ENCODE data around the gene EMX2. TPM values are rescaled to one million over a fixed set of nuclear protein-coding genes. Genes with fewer than 3 reads are reported as not detected.
"Not testable (repeated sequence)": the region's sequence is repeated elsewhere in the genome, so short reads cannot be mapped to it uniquely, and the experiment has no call there.

The EMX2 gene
- total RNA-seq, 1 experiment from 2014 or later: 4.7 TPM

- Mint-ChIP-seq H3K36me3 (ENCODE audit: insufficient read depth, unreplicated experiment) (no peaks in the 10 kb centered on the region), H3K4me1 (ENCODE audit: low read depth, unreplicated experiment) (peaks cover 29% of the 10 kb centered on the region), H3K4me3 (ENCODE audit: unreplicated experiment) (no peak overlapping the region), H3K27me3 (ENCODE audit: insufficient read depth, unreplicated experiment) (no peaks in the 10 kb centered on the region), H3K27ac (ENCODE audit: unreplicated experiment) (no peak overlapping the region), H3K9me3 (ENCODE audit: unreplicated experiment) (peaks cover 9% of the 10 kb centered on the region)
- Histone ChIP-seq H3K36me3 (ENCODE audit: control insufficient read depth, insufficient read depth, low read length) (no peaks in the 10 kb centered on the region), H3K4me3 (ENCODE audit: low read depth, low read length) (no peak overlapping the region), H3K27me3 (replicated peaks; ENCODE audit: control insufficient read depth, insufficient read depth, low read length) (no peaks in the 10 kb centered on the region), H3K4me1 (peaks cover 17% of the 10 kb centered on the region), H3K9me3 (no peaks in the 10 kb centered on the region)
- BruUV-seq (replicated peaks): no TSS peak
- intact Hi-C loops (cut with micrococcal nuclease; ENCODE audit: unreplicated experiment): no loop called here
- TF ChIP-seq, protein P1, sequence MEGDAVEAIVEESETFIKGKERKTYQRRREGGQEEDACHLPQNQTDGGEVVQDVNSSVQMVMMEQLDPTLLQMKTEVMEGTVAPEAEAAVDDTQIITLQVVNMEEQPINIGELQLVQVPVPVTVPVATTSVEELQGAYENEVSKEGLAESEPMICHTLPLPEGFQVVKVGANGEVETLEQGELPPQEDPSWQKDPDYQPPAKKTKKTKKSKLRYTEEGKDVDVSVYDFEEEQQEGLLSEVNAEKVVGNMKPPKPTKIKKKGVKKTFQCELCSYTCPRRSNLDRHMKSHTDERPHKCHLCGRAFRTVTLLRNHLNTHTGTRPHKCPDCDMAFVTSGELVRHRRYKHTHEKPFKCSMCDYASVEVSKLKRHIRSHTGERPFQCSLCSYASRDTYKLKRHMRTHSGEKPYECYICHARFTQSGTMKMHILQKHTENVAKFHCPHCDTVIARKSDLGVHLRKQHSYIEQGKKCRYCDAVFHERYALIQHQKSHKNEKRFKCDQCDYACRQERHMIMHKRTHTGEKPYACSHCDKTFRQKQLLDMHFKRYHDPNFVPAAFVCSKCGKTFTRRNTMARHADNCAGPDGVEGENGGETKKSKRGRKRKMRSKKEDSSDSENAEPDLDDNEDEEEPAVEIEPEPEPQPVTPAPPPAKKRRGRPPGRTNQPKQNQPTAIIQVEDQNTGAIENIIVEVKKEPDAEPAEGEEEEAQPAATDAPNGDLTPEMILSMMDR (IDR thresholded peaks at IDR 0.05; ENCODE audit: insufficient read depth in 1 of 2, low read depth in 1 of 2, low read length in 1 of 2, severe bottlenecking in 1 of 2, unreplicated experiment in 1 of 2): no peak
- ChIA-PET CTCF (no interaction called here), POLR2A (no interaction called here)
- no peak for DNase-seq
Measured at GRCh38 chr10:117578999-117579590, 36.5 kb downstream of the EMX2 start.

- ChIA-PET CTCF (no interaction called here), POLR2A (no interaction called here)
- BruUV-seq (replicated peaks): no TSS peak
- H3K4me3 Mint-ChIP-seq (ENCODE audit: unreplicated experiment): no peak overlapping the region
- no peak overlapping the region for H3K27ac Mint-ChIP-seq (ENCODE audit: unreplicated experiment)
- TF ChIP-seq, protein P1 (IDR thresholded peaks at IDR 0.05; ENCODE audit: insufficient read depth in 1 of 2, low read depth in 1 of 2, low read length in 1 of 2, severe bottlenecking in 1 of 2, unreplicated experiment in 1 of 2): no peak
- Histone ChIP-seq H3K9me3 (no peaks in the 10 kb centered on the region), H3K27me3 (replicated peaks; ENCODE audit: control insufficient read depth, insufficient read depth, low read length) (no peaks in the 10 kb centered on the region), H3K4me3 (ENCODE audit: low read depth, low read length) (no peak overlapping the region), H3K4me1 (no peaks in the 10 kb centered on the region), H3K36me3 (ENCODE audit: control insufficient read depth, insufficient read depth, low read length) (no peaks in the 10 kb centered on the region)
- intact Hi-C loops (cut with micrococcal nuclease; ENCODE audit: unreplicated experiment): no loop called here
- H3K4me1 Mint-ChIP-seq (ENCODE audit: low read depth, unreplicated experiment): peaks cover 10% of the 10 kb centered on the region
- DNase-seq: no peak
- H3K9me3 Mint-ChIP-seq (ENCODE audit: unreplicated experiment): peaks cover 27% of the 10 kb centered on the region
- no peaks in the 10 kb centered on the region for H3K36me3 Mint-ChIP-seq (ENCODE audit: insufficient read depth, unreplicated experiment)
- no peaks in the 10 kb centered on the region for H3K27me3 Mint-ChIP-seq (ENCODE audit: insufficient read depth, unreplicated experiment)
Measured at GRCh38 chr10:117581961-117582360, 39.4 kb downstream of the EMX2 start.

- CTCF ChIA-PET; POLR2A ChIA-PET; H3K36me3 Mint-ChIP-seq (ENCODE audit: insufficient read depth, unreplicated experiment); BruUV-seq (replicated peaks); intact Hi-C loops (cut with micrococcal nuclease; ENCODE audit: unreplicated experiment); H3K4me1 Mint-ChIP-seq (ENCODE audit: low read depth, unreplicated experiment); H3K4me3 Mint-ChIP-seq (ENCODE audit: unreplicated experiment); H3K27me3 ChIP-seq (replicated peaks; ENCODE audit: control insufficient read depth, insufficient read depth, low read length); H3K4me1 ChIP-seq; H3K4me3 ChIP-seq (ENCODE audit: low read depth, low read length); DNase-seq; H3K27me3 Mint-ChIP-seq (ENCODE audit: insufficient read depth, unreplicated experiment); H3K27ac Mint-ChIP-seq (ENCODE audit: unreplicated experiment); H3K9me3 ChIP-seq; H3K36me3 ChIP-seq (ENCODE audit: control insufficient read depth, insufficient read depth, low read length): not testable (repeated sequence)
- peaks cover 33% of the 10 kb centered on the region for H3K9me3 Mint-ChIP-seq (ENCODE audit: unreplicated experiment)
Measured at GRCh38 chr10:117584831-117585230, 42.3 kb downstream of the EMX2 start.

DNA sequence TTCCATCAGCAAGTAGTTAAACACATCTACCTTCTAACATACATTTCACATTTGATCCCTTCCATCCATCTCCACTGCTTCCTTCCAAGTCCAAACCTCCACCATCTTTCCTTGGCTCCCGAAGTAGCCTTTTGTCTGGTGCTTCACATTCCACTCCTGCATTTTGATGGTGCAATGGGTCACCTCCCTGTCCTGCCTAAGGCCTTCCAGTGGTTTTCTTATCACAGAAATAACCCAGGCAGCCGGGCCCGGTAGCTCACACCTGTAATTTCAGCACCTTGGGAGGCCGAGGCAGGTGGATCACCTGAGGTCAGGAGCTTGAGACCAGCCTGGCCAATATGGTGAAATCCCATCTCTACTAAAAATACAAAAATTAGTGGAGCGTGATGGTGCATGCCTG is 44.5 kb downstream of the EMX2 start:
- POLR2A ChIA-PET: no interaction called here
- no TSS peak for BruUV-seq (replicated peaks)

More for the DNA sequence above, 44.5 kb downstream of the EMX2 start:
- Histone ChIP-seq H3K27me3 (replicated peaks; ENCODE audit: control insufficient read depth, insufficient read depth, low read length) (no peaks in the 10 kb centered on the region), H3K4me3 (ENCODE audit: low read depth, low read length) (no peak overlapping the region), H3K36me3 (ENCODE audit: control insufficient read depth, insufficient read depth, low read length) (no peaks in the 10 kb centered on the region), H3K9me3 (no peaks in the 10 kb centered on the region), H3K4me1 (no peaks in the 10 kb centered on the region)
- Mint-ChIP-seq H3K4me3 (ENCODE audit: unreplicated experiment) (no peak overlapping the region), H3K4me1 (ENCODE audit: low read depth, unreplicated experiment) (no peaks in the 10 kb centered on the region), H3K27ac (ENCODE audit: unreplicated experiment) (no peak overlapping the region), H3K27me3 (ENCODE audit: insufficient read depth, unreplicated experiment) (no peaks in the 10 kb centered on the region), H3K9me3 (ENCODE audit: unreplicated experiment) (peaks cover 24% of the 10 kb centered on the region), H3K36me3 (ENCODE audit: insufficient read depth, unreplicated experiment) (no peaks in the 10 kb centered on the region)
- intact Hi-C loops (cut with micrococcal nuclease; ENCODE audit: unreplicated experiment): no loop called here
- TF ChIP-seq, protein P1 (IDR thresholded peaks at IDR 0.05; ENCODE audit: insufficient read depth in 1 of 2, low read depth in 1 of 2, low read length in 1 of 2, severe bottlenecking in 1 of 2, unreplicated experiment in 1 of 2): no peak
- no peak for DNase-seq
- CTCF ChIA-PET: no interaction called here
